IMR-90 (cell line): ENCODE measurements around the gene SLC35F3. TPM values are rescaled to one million over a fixed set of nuclear protein-coding genes. Genes with fewer than 3 reads are reported as not detected.

Experiments used
- ATAC-seq: fragments of 200-7000 bp; cut with Tn5 transposase; 2 replicates; pipeline ENCODE4 v1.9.1; 2020; ENCODE audit warnings: low read depth, mild to moderate bottlenecking, moderate library complexity
- BruUV-seq: library from RNA; stranded (reverse); fragments of 400-500 nt; replicated peaks from 2 replicates; lab custom pipeline; 2021; lab: Mats Ljungman, UMichigan
- CTCF ChIA-PET: fragments of 300-600 bp; formaldehyde crosslinking; extraction: SDS; loops from one replicate; lab custom pipeline; 2021; ENCODE audit warnings: antibody characterized with exemption; lab: Yijun Ruan, JAX
- POLR2A ChIA-PET: fragments of 300-600 bp; sonication (Branson Sonifier 250); formaldehyde crosslinking; loops from one replicate; lab custom pipeline; 2022; ENCODE audit warnings: antibody characterized with exemption; ENCODE audit not compliant: unreplicated experiment; lab: Charles Lee
- DNase-seq: peaks from one replicate; pipeline ENCODE4 v3.0.0; 2013
- H2AFZ ChIP-seq: replicated peaks from 2 replicates; pipeline ENCODE3; 2013; ENCODE audit warnings: low read length, mild to moderate bottlenecking; ENCODE audit not compliant: poor library complexity
- H2AK5ac ChIP-seq: 2 replicates; pipeline ENCODE4 v1.6.1; 2013; ENCODE audit warnings: low read depth, low read length, inconsistent platforms
- H2AK9ac ChIP-seq: replicated peaks from 2 replicates; pipeline ENCODE3; 2013; ENCODE audit warnings: mild to moderate bottlenecking, low read depth, low read length, moderate library complexity; ENCODE audit not compliant: poor library complexity
- H2BK120ac ChIP-seq: 2 replicates; pipeline ENCODE4 v1.6.1; 2013; ENCODE audit warnings: low read depth, low read length, inconsistent platforms
- H2BK15ac ChIP-seq: 3 replicates; pipeline ENCODE4 v1.6.1; 2013; ENCODE audit warnings: low read depth, low read length, inconsistent platforms
- H2BK20ac ChIP-seq: 2 replicates; pipeline ENCODE4 v1.6.1; 2013; ENCODE audit warnings: low read depth, mild to moderate bottlenecking, inconsistent platforms, low read length, moderate library complexity
- H2BK5ac ChIP-seq: 2 replicates; pipeline ENCODE4 v1.6.1; 2013; ENCODE audit warnings: mild to moderate bottlenecking, low read depth, low read length, inconsistent platforms; ENCODE audit not compliant: poor library complexity, severe bottlenecking
- H3K14ac ChIP-seq: replicated peaks from 2 replicates; pipeline ENCODE4 v1.6.1; 2013; ENCODE audit warnings: low read depth, low read length, inconsistent platforms
- H3K18ac ChIP-seq: 2 replicates; pipeline ENCODE4 v1.6.1; 2013; ENCODE audit warnings: low read depth, low read length, control low read depth
- H3K23ac ChIP-seq: 2 replicates; pipeline ENCODE4 v1.6.1; 2013; ENCODE audit warnings: low read depth, low read length, inconsistent platforms
- H3K27ac ChIP-seq: 2 replicates; pipeline ENCODE4 v1.5.1; 2013; ENCODE audit warnings: mild to moderate bottlenecking, control low read depth, low read length; ENCODE audit not compliant: insufficient read depth
- H3K27me3 ChIP-seq: 2 replicates; pipeline ENCODE4 v1.6.1; 2013; ENCODE audit warnings: low read length; ENCODE audit not compliant: control insufficient read depth, insufficient read depth
- H3K36me3 ChIP-seq: 2 replicates; pipeline ENCODE4 v1.6.1; 2013; ENCODE audit warnings: low read length, mixed read lengths; ENCODE audit not compliant: control insufficient read depth, insufficient read depth
- H3K4ac ChIP-seq: 2 replicates; pipeline ENCODE4 v1.6.1; 2013; ENCODE audit warnings: low read depth, low read length, inconsistent platforms
- H3K4me1 ChIP-seq: 2 replicates; pipeline ENCODE4 v1.6.1; 2013; ENCODE audit warnings: low read length, mixed read lengths; ENCODE audit not compliant: control insufficient read depth, insufficient read depth
- H3K4me2 ChIP-seq: 2 replicates; pipeline ENCODE4 v1.6.1; 2013; ENCODE audit warnings: low read depth, mild to moderate bottlenecking, control low read depth, low read length, moderate library complexity
- H3K4me3 ChIP-seq: 2 replicates; pipeline ENCODE4 v1.5.1; 2013; ENCODE audit warnings: low read depth, mild to moderate bottlenecking, control low read depth, low read length, moderate library complexity; ENCODE audit not compliant: insufficient read depth
- H3K56ac ChIP-seq: 2 replicates; pipeline ENCODE4 v1.6.1; 2013; ENCODE audit warnings: low read length, inconsistent platforms; ENCODE audit not compliant: insufficient read depth; ENCODE audit errors: extremely low read depth
- H3K79me1 ChIP-seq, 2 experiments: 2 replicates each; pipeline ENCODE4 v1.6.1; 2013; ENCODE audit warnings: low read length in 2 of 2, inconsistent platforms in 1 of 2, low read depth in 1 of 2
- H3K9ac ChIP-seq: 2 replicates; pipeline ENCODE4 v1.6.1; 2013; ENCODE audit warnings: low read depth, low read length, control low read depth
- H3K9me1 ChIP-seq: 2 replicates; pipeline ENCODE4 v1.6.1; 2013; ENCODE audit warnings: low read length, inconsistent platforms; ENCODE audit not compliant: insufficient read depth
- H3K9me3 ChIP-seq: 2 replicates; pipeline ENCODE4 v1.6.1; 2013; ENCODE audit warnings: low read length; ENCODE audit not compliant: control insufficient read depth, insufficient read depth
- H4K20me1 ChIP-seq: 2 replicates; pipeline ENCODE4 v1.6.1; 2013; ENCODE audit warnings: low read length, inconsistent platforms; ENCODE audit not compliant: insufficient read depth
- H4K5ac ChIP-seq: 2 replicates; pipeline ENCODE4 v1.6.1; 2013; ENCODE audit warnings: mild to moderate bottlenecking, low read depth, low read length, control low read depth
- H4K8ac ChIP-seq, 2 experiments: 2 replicates each; pipeline ENCODE4 v1.6.1; 2013; ENCODE audit warnings: low read depth in 2 of 2, low read length in 2 of 2, control low read depth in 1 of 2, inconsistent platforms in 1 of 2
- H4K91ac ChIP-seq: 2 replicates; pipeline ENCODE4 v1.6.1; 2013; ENCODE audit warnings: low read depth, low read length, inconsistent platforms; ENCODE audit not compliant: insufficient read depth
- BHLHE40 ChIP-seq: fragments of 150-350 bp; IDR thresholded peaks from 2 replicates; pipeline ENCODE4 v1.6.1; 2016; ENCODE audit warnings: mild to moderate bottlenecking, low read depth, low read length
- CEBPB ChIP-seq: IDR thresholded peaks from 2 replicates; pipeline ENCODE4 v1.6.1; 2012; ENCODE audit warnings: low read depth, low read length, improper control_type of control experiment
- CHD1 ChIP-seq: IDR thresholded peaks from 2 replicates; pipeline ENCODE4 v1.6.1; 2012; ENCODE audit warnings: low read depth, low read length, improper control_type of control experiment
- CTCF ChIP-seq: conservative IDR thresholded peaks from 2 replicates; pipeline ENCODE4 v1.5.1; 2012; ENCODE audit warnings: mild to moderate bottlenecking, low read depth, low read length, improper control_type of control experiment
- ELK1 ChIP-seq: fragments of 150-350 bp; IDR thresholded peaks from 2 replicates; pipeline ENCODE4 v1.6.1; 2016; ENCODE audit warnings: low read depth, mild to moderate bottlenecking, low read length, moderate library complexity, borderline replicate concordance
- FOS ChIP-seq: fragments of 150-350 bp; IDR thresholded peaks from 2 replicates; pipeline ENCODE4 v1.6.1; 2016; ENCODE audit warnings: low read depth, low read length
- MAFK ChIP-seq: IDR thresholded peaks from 2 replicates; pipeline ENCODE4 v1.6.1; 2012; ENCODE audit warnings: low read depth, low read length, improper control_type of control experiment
- MAZ ChIP-seq: IDR thresholded peaks from 2 replicates; pipeline ENCODE4 v1.6.1; 2012; ENCODE audit warnings: low read depth, mild to moderate bottlenecking, low read length, improper control_type of control experiment, moderate library complexity, borderline replicate concordance
- MXI1 ChIP-seq: IDR thresholded peaks from 2 replicates; pipeline ENCODE4 v1.6.1; 2012; ENCODE audit warnings: low read depth, mild to moderate bottlenecking, low read length, moderate library complexity, borderline replicate concordance
- NFE2L2 ChIP-seq: fragments of 150-350 bp; IDR thresholded peaks from 2 replicates; pipeline ENCODE4 v1.6.1; 2016; ENCODE audit warnings: low read depth, mild to moderate bottlenecking, low read length
- POLR2A ChIP-seq: IDR thresholded peaks from 2 replicates; pipeline ENCODE4 v1.6.1; 2012; ENCODE audit warnings: mild to moderate bottlenecking, low read depth, low read length
- RAD21 ChIP-seq: IDR thresholded peaks from 2 replicates; pipeline ENCODE4 v1.6.1; 2012; ENCODE audit warnings: low read length, improper control_type of control experiment
- RCOR1 ChIP-seq: IDR thresholded peaks from 2 replicates; pipeline ENCODE4 v1.6.1; 2012; ENCODE audit warnings: mild to moderate bottlenecking, low read length, improper control_type of control experiment; ENCODE audit not compliant: insufficient replicate concordance
- RFX5 ChIP-seq: IDR thresholded peaks from 2 replicates; pipeline ENCODE4 v1.8.0; 2012; ENCODE audit warnings: low read depth, mild to moderate bottlenecking, low read length, moderate library complexity
- SMC3 ChIP-seq: fragments of 150-350 bp; IDR thresholded peaks from 2 replicates; pipeline ENCODE4 v1.6.1; 2016; ENCODE audit warnings: low read depth, mild to moderate bottlenecking, antibody characterized with exemption, low read length, moderate library complexity
- USF2 ChIP-seq: fragments of 150-350 bp; IDR thresholded peaks from 2 replicates; pipeline ENCODE4 v1.6.1; 2017; ENCODE audit warnings: mild to moderate bottlenecking, antibody characterized with exemption, low read length, low read depth
- WGBS, 2 experiments: methylation state at CpG; one replicate each; pipeline versions ENCODE4 v1.1.5 to v1.1.7; 2013; ENCODE audit warnings: missing lambda C conversion rate in 2 of 2; ENCODE audit not compliant: insufficient read length in 1 of 2; ENCODE audit errors: extremely low coverage in 2 of 2; 5-methylcytosine and 5-hydroxymethylcytosine counted together
- dilution Hi-C: fragments of 300-500 bp; cut with HindIII; formaldehyde crosslinking; loops from one replicate; pipeline ENCODE4 v1.14.3; 2018; ENCODE audit warnings: low sequenced_read_pairs; ENCODE audit not compliant: unreplicated experiment
- in situ Hi-C: fragments of 300-500 bp; cut with MboI; formaldehyde crosslinking; loops from 3 replicates; pipeline ENCODE4 v1.14.3; 2019; ENCODE audit warnings: low sequenced_read_pairs, inconsistent platforms, mixed read lengths
- intact Hi-C: fragments of 100-400 bp; cut with micrococcal nuclease; formaldehyde crosslinking; loops from 2 replicates; pipeline ENCODE4 v1.10.0; 2022
- polyA plus RNA-seq, 3 experiments: library from polyadenylated mRNA; depleted of rRNA; stranded (reverse); fragments of >200 nt; gene quantifications; 2 replicates each; pipeline ENCODE4 v1.2.3, GENCODE V29; 2012; ENCODE audit warnings: low replicate concordance in 1 of 3
- total RNA-seq: library from RNA; depleted of rRNA; stranded (reverse); fragments of >200 nt; gene quantifications from 2 replicates; pipeline ENCODE4 v1.2.3, GENCODE V29; 2012

The SLC35F3 gene
- total and polyA plus RNA-seq, 2 of the 4 experiments (the other 2 are of a cell fraction): under 0.01 to 0.17 TPM

GRCh38 chr1:234200566-234200965, 296.1 kb downstream of the SLC35F3 start:
- BruUV-seq: no TSS peak
- intact Hi-C loops: no loop called here
- POLR2A ChIA-PET: no interaction called here
- no peak overlapping the region for H2AFZ ChIP-seq
- H3K9me3 ChIP-seq: no peaks in the 10 kb centered on the region
- H3K18ac ChIP-seq: no peak overlapping the region
- no peak overlapping the region for H3K56ac ChIP-seq
- no peaks in the 10 kb centered on the region for H3K79me1 ChIP-seq
- no peaks in the 10 kb centered on the region for H3K4me1 ChIP-seq
- no peak overlapping the region for H3K4me3 ChIP-seq
- H2BK120ac ChIP-seq: no peak overlapping the region
- H4K20me1 ChIP-seq: no peaks in the 10 kb centered on the region
- H2AK9ac ChIP-seq: no peak overlapping the region
- H3K27ac ChIP-seq: no peak overlapping the region
- H2AK5ac ChIP-seq: no peak overlapping the region
- no CpG with 5 or more reads among the region's 4 CpGs for WGBS, 2 experiments
- no peak overlapping the region for H3K23ac ChIP-seq
- no peaks in the 10 kb centered on the region for H3K36me3 ChIP-seq
- no peak overlapping the region for H4K8ac ChIP-seq
- in situ Hi-C loops: no loop called here
- no peak overlapping the region for H2BK20ac ChIP-seq
- H3K4ac ChIP-seq: no peak overlapping the region
- H4K5ac ChIP-seq: no peak overlapping the region
- no peaks in the 10 kb centered on the region for H3K27me3 ChIP-seq
- H3K9me1 ChIP-seq: no peaks in the 10 kb centered on the region
- TF ChIP-seq CHD1: no peak
- no peak for TF ChIP-seq CTCF
- no peak for TF ChIP-seq BHLHE40
- no peak for TF ChIP-seq ELK1
- TF ChIP-seq MAFK: no peak
- TF ChIP-seq RFX5: no peak
- no peak for TF ChIP-seq POLR2A
- TF ChIP-seq MXI1: no peak
- no peak for TF ChIP-seq MAZ
- no peak for TF ChIP-seq CEBPB
- TF ChIP-seq NFE2L2: no peak
- no peak for TF ChIP-seq FOS
- no peak for TF ChIP-seq RAD21
- no peak for TF ChIP-seq RCOR1
- TF ChIP-seq USF2: no peak
- no peak for TF ChIP-seq SMC3
- DNase-seq (no peak), ATAC-seq (no peak)
- H3K14ac ChIP-seq: no peak overlapping the region
- no peak overlapping the region for H2BK5ac ChIP-seq
- no peak overlapping the region for H3K9ac ChIP-seq
- CTCF ChIA-PET: no interaction called here
- no peak overlapping the region for H4K91ac ChIP-seq
- H2BK15ac ChIP-seq: no peak overlapping the region
- H3K4me2 ChIP-seq: no peak overlapping the region
- dilution Hi-C loops: no loop called here
